ENCODE data around the gene FRAS1.

FRAS1 gene

DNA sequence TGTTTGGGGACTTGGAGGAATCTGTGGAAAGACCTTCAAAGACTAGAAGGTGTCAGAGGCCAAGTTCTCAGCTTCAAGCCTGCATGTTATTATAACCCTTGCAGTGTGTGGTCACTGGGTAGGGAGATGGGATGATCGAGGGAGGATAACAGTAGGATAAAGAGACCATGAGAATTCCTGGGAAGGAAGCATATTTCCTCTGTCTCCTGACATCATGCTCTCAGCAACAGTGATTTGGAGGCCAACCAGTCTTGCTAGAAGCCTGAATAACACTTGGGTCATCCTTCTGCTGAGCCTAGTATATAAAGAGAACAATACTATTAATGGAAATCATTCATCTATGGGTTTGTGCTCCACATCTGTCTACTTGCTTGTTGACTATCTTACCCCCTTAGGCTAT is 453.6 kb downstream of the FRAS1 start:
- ChIA-PET POLR2A (no interaction called here), CTCF (no interaction called here)
- TF ChIP-seq, protein P1, sequence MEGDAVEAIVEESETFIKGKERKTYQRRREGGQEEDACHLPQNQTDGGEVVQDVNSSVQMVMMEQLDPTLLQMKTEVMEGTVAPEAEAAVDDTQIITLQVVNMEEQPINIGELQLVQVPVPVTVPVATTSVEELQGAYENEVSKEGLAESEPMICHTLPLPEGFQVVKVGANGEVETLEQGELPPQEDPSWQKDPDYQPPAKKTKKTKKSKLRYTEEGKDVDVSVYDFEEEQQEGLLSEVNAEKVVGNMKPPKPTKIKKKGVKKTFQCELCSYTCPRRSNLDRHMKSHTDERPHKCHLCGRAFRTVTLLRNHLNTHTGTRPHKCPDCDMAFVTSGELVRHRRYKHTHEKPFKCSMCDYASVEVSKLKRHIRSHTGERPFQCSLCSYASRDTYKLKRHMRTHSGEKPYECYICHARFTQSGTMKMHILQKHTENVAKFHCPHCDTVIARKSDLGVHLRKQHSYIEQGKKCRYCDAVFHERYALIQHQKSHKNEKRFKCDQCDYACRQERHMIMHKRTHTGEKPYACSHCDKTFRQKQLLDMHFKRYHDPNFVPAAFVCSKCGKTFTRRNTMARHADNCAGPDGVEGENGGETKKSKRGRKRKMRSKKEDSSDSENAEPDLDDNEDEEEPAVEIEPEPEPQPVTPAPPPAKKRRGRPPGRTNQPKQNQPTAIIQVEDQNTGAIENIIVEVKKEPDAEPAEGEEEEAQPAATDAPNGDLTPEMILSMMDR (IDR thresholded peaks at IDR 0.05; ENCODE audit: control extremely low read depth, extremely low read depth, low read depth, missing control alignments): no peak
- DNase-seq (ENCODE audit: extremely low spot score): no peak

DNA sequence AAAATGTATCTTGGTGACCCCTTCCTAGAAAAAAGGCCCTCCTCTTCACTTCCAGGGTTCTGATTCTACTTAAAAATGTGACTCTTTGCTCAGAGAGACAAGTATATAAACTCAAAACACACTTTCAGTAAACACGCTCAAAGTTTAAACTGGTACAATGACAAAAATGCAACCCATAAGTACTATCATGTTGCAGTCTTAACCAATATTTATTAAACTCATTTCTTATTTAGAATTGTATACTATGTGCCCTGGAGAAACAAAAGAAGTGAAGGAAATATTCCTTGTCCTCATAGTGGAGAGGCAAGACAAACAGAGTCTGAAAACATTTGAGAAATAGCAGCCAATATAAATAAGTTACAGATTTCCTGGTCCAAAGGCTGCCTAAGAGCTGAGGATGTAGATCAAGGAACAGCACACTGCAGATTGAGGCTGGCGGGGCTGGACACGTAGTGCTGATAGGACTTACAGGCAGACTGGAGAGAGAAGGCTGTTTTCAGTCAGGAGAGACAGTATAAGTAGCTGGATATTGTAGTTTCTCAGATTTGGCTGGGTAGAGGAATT is 455.3 kb downstream of the FRAS1 start:
- no peak for DNase-seq (ENCODE audit: extremely low spot score)
- TF ChIP-seq, protein P1 (IDR thresholded peaks at IDR 0.05; ENCODE audit: control extremely low read depth, extremely low read depth, low read depth, missing control alignments): no peak
- CTCF ChIA-PET: interaction anchor here (1.1 kb wide), 1 partner anchor 552 kb away, joined by 3 read pairs; no protein-coding TSS in a partner anchor
- POLR2A ChIA-PET: no interaction called here

DNA sequence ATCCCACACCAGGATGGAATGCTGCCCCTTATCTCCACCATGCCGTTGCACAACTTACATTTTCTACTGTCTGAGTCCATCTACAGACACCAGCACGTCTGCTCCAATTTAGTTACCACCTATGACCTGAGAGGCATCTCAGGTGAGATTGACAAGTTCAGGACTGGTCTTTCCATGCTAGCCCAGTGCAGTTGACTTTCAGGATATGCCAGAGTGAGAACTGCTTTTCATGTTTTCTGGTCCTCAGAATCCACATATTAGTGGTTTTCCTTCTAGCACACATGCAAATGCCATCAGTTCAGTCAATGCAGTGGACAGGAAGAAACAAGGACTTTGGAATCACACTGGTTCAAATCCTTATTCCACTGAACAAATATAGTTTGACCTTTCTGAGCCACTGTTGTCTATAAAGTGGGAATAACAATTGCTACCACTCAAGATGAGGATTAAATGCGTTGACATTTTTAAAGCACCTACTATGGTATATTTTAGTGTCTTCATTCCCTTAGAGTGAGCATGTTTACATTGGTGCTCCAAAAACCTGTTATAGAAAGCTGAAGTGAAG is 456.4 kb downstream of the FRAS1 start:
- CTCF ChIA-PET: interaction anchor here (0.8 kb wide), 1 partner anchor 12 kb away, joined by 3 read pairs; no protein-coding TSS in a partner anchor
- DNase-seq (ENCODE audit: extremely low spot score): no peak
- POLR2A ChIA-PET: no interaction called here

DNA sequence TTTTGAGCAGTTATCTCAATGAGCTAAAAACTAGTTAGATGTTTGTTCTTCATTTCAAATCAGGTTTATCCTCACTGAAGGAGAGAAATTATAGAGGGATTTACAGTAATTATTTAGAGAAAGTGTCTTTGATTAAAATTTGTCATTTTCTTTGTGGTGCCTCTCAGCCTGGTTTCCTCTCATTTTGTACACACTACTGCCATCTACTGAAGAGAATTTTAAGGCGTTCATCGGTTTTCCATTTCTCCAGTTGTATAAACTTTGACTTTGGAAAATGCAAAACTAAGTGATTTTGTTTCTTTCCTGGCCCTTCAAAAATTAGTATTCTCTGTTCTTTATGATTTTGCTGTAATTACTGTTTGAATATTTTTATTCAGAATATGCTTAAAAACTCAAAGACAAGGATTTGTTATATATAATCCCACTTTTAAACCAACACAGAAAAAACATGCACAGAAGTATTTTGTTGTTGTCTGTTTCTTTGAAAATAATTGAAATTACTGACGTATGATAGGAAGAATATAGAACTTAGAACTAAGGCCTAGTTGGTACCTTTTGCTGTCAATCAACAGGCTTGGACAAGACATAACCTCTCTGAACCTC is 460.0 kb downstream of the FRAS1 start:
- TF ChIP-seq, protein P1 (IDR thresholded peaks at IDR 0.05; ENCODE audit: control extremely low read depth, extremely low read depth, low read depth, missing control alignments): peak; percentile 38
- ChIA-PET CTCF (interaction anchor here (1.3 kb wide), 1 partner anchor 557 kb away, joined by 3 read pairs; no protein-coding TSS in a partner anchor), POLR2A (no interaction called here)
- no peak for DNase-seq (ENCODE audit: extremely low spot score)

More for the DNA sequence above, 456.4 kb downstream of the FRAS1 start:
- TF ChIP-seq, protein P1 (IDR thresholded peaks at IDR 0.05; ENCODE audit: control extremely low read depth, extremely low read depth, low read depth, missing control alignments): no peak

DNA sequence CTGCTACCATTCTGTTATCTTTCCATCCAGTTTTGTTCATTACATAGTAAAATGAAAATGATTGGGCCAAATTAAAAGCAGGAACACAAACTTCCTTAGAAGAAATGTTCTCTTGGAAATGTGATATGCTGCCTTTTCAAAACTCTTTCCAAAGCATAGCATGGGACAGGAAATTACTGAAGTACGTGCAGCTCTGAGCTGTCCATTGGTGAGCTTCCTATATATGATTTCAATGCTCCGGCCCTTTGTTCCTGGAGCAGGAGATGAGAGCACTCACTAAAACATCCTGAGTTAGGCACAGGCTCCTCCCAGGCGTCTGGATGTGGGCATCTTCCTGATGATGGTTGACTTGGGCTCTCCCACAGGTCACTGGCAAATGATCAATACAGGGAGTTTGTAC is 461.4 kb downstream of the FRAS1 start:
- TF ChIP-seq, protein P1 (IDR thresholded peaks at IDR 0.05; ENCODE audit: control extremely low read depth, extremely low read depth, low read depth, missing control alignments): no peak
- POLR2A ChIA-PET: no interaction called here
- no peak for DNase-seq (ENCODE audit: extremely low spot score)
- CTCF ChIA-PET: interaction anchor here (1.3 kb wide), 1 partner anchor 559 kb away, joined by 3 read pairs; no protein-coding TSS in a partner anchor

DNA sequence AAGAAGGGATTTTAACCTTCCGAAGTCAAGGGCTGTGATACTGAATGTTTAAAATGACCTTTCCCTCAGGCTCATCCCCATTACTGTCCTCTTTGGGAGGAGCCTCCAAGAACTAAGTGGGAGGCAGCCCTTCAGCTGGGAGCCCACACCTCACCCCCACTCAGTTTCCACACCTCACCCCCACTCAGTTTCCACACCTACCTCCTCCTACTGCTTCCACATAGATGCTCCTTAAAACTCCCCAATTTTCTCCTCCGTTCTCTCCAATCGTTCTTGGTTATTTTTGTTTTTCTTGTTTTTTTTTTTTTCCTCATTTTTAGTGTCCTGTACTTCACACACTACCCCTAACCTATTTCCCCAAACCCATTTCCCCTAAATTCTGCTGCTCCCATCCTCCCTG is 462.8 kb downstream of the FRAS1 start:
- ChIA-PET CTCF (no interaction called here), POLR2A (no interaction called here)
- no peak for DNase-seq (ENCODE audit: extremely low spot score)
- TF ChIP-seq, protein P1 (IDR thresholded peaks at IDR 0.05; ENCODE audit: control extremely low read depth, extremely low read depth, low read depth, missing control alignments): no peak
